ENCODE measurements around the gene STPG4. TPM values are rescaled to one million over a fixed set of nuclear protein-coding genes. Genes with fewer than 3 reads are reported as not detected.

STPG4 gene
- total RNA-seq, 1 experiment from 2014 or later: 0.13 TPM

- Histone ChIP-seq H3K79me1 (ENCODE audit: insufficient read depth, low read depth, low read length, poor library complexity, severe bottlenecking) (no peaks in the 10 kb centered on the region), H2BK15ac (ENCODE audit: low read depth, low read length) (no peak overlapping the region), H2BK20ac (ENCODE audit: low read depth, low read length, poor library complexity, severe bottlenecking) (no peak overlapping the region), H3K18ac (ENCODE audit: insufficient read length, low read depth, low read length) (no peak overlapping the region), H2AK5ac (ENCODE audit: insufficient read length, low read length) (no peak overlapping the region), H4K91ac (ENCODE audit: insufficient read length, low read depth, low read length) (no peak overlapping the region), H3K23me2 (ENCODE audit: insufficient read length, low read depth, low read length, poor library complexity, severe bottlenecking) (peaks cover 4% of the 10 kb centered on the region), H3K79me2 (ENCODE audit: insufficient read depth, low read length) (peaks cover 3% of the 10 kb centered on the region; the same call in 1 of the 2 replicates), H3K4ac (ENCODE audit: low read depth, low read length) (no peak overlapping the region), H3K27ac (ENCODE audit: insufficient read length, low read depth, low read length) (no peak overlapping the region), H4K20me1 (ENCODE audit: control insufficient read depth, insufficient read depth, insufficient read length) (no peaks in the 10 kb centered on the region), H3K9me3 (ENCODE audit: control insufficient read depth, low read depth, low read length) (no peaks in the 10 kb centered on the region), H3K4me2 (ENCODE audit: insufficient read depth, insufficient read length, low read length) (no peak overlapping the region), H3K9ac (ENCODE audit: extremely low read depth, insufficient read length, low read length) (no peak overlapping the region), H2BK5ac (ENCODE audit: insufficient read length, low read length) (no peak overlapping the region), H3K14ac (ENCODE audit: insufficient read depth, low read length) (no peak overlapping the region), H2AFZ (ENCODE audit: low read length) (no peak overlapping the region), H3K56ac (ENCODE audit: insufficient read length, low read depth, low read length) (no peak overlapping the region), H2BK120ac (ENCODE audit: low read depth, low read length, poor library complexity, severe bottlenecking) (no peak overlapping the region), H4K8ac (replicated peaks; ENCODE audit: insufficient read length, low read depth, low read length) (no peak overlapping the region), H3K23ac (ENCODE audit: insufficient read length, low read depth, low read length) (no peak overlapping the region), H4K5ac (ENCODE audit: insufficient read length, low read depth, low read length) (no peak overlapping the region), H3T11ph (ENCODE audit: low read length) (no peak overlapping the region), H3K4me1 (ENCODE audit: insufficient read depth, low read length) (peaks cover 11% of the 10 kb centered on the region; the same call in 1 of the 2 replicates), H2BK12ac (ENCODE audit: insufficient read length, low read depth, low read length) (no peak overlapping the region), H3K27me3 (ENCODE audit: insufficient read depth, low read length) (0 out of 2 replicates have a peak, but pooled peaks cover 2% of the 10 kb centered on the region)
- H3K27me3 Mint-ChIP-seq (ENCODE audit: low read depth): peaks cover 4% of the 10 kb centered on the region
- no CpG with 5 or more reads among the region's 1 CpG for WGBS (ENCODE audit: extremely low coverage, insufficient read length, low lambda C conversion rate)
- H3K36me3 Mint-ChIP-seq (ENCODE audit: insufficient read depth in 1 of 3, low read depth in 3 of 3): peaks cover 5 to 6% (median 5%) of the 10 kb centered on the region in 3 experiments
- no peak for TF ChIP-seq CTCF (conservative IDR thresholded peaks at IDR 0.05)
- no peak overlapping the region for H3K27ac Mint-ChIP-seq
- DNase-seq: no peak
- H3K4me1 Mint-ChIP-seq: peaks cover 26 to 27% of the 10 kb centered on the region in 2 experiments
- H3K9me3 Mint-ChIP-seq: peaks cover 4 to 7% of the 10 kb centered on the region in 2 experiments; a peak in 4 of 5 replicates
- H3K4me3 Mint-ChIP-seq: no peak overlapping the region
Observed at GRCh38 chr2:47180531-47180930, 25.4 kb upstream of the STPG4 start.
